ENCODE data around the gene ZBTB48. TPM values are rescaled to one million over a fixed set of nuclear protein-coding genes. Genes with fewer than 3 reads are reported as not detected.
A peak's percentile ranks its signal among the peaks of the same experiment; 100 is the strongest.

Gene ZBTB48
- polyA plus RNA-seq, 3 donors = 13.2 to 94.2 (median 23.0) TPM

GRCh38 chr1:6631058-6631457 is 51.3 kb downstream of the ZBTB48 start:
- Histone ChIP-seq H3K36me3 (replicated peaks in 1 of 2; ENCODE audit: control insufficient read depth in 1 of 2, insufficient read depth in 2 of 2, low read length in 2 of 2) (peaks cover 68 to 89% of the 10 kb centered on the region in 2 donors), H3K4me2 (replicated peaks; ENCODE audit: extremely low read depth, low read length, poor library complexity, severe bottlenecking) (no peak overlapping the region), H3K27me3 (ENCODE audit: control insufficient read depth in 2 of 2, insufficient read depth in 2 of 2, low read length in 2 of 2) (no peaks in the 10 kb centered on the region), H3K4me1 (ENCODE audit: control insufficient read depth in 1 of 2, insufficient read depth in 2 of 2, low read length in 2 of 2) (peaks cover 3 to 5% of the 10 kb centered on the region in 2 donors), H3K9ac (ENCODE audit: insufficient read depth, low read length, poor library complexity, severe bottlenecking) (no peak overlapping the region), H3K4me3 (replicated peaks in 1 of 3; ENCODE audit: low read depth in 2 of 3, low read length in 3 of 3) (no peak overlapping the region), H3K27ac (ENCODE audit: low read depth in 1 of 2, low read length in 2 of 2) (no peak overlapping the region), H4K20me1 (ENCODE audit: insufficient read depth, low read length) (peaks cover 21% of the 10 kb centered on the region), H3K9me3 (replicated peaks in 1 of 2; ENCODE audit: control insufficient read depth in 1 of 2, insufficient read depth in 1 of 2, low read length in 2 of 2) (no peaks in the 10 kb centered on the region), H3K79me2 (ENCODE audit: insufficient read depth, low read length) (peaks cover 18% of the 10 kb centered on the region), H2AFZ (ENCODE audit: insufficient read depth, low read depth, low read length, poor library complexity, severe bottlenecking) (no peak overlapping the region)
- no peak for DNase-seq
- intact Hi-C loops (cut with micrococcal nuclease) = no loop called here
- WGBS (ENCODE audit: insufficient coverage) = 100% methylated on average over 3 of the region's 8 CpGs
- Mint-ChIP-seq H3K36me3 (peaks cover 67 to 93% of the 10 kb centered on the region in 2 donors), H3K27ac (no peak overlapping the region), H3K4me3 (no peak overlapping the region), H3K27me3 (ENCODE audit: low read depth in 3 of 3) (peaks cover 0 to 4% (median 0%) of the 10 kb centered on the region in 3 donors), H3K4me1 (peaks cover 11% of the 10 kb centered on the region), H3K9me3 (no peaks in the 10 kb centered on the region)
- TF ChIP-seq CTCF (IDR thresholded peaks at IDR 0.05) = no peak

GRCh38 chr1:6632588-6633514 is 53.1 kb downstream of the ZBTB48 start:
- peaks cover 74 to 97% of the 10 kb centered on the region in 2 donors for H3K36me3 Mint-ChIP-seq
- no peak overlapping the region for H3K9ac ChIP-seq (ENCODE audit: insufficient read depth, low read length, poor library complexity, severe bottlenecking)

More at GRCh38 chr1:6632588-6633514, 53.1 kb downstream of the ZBTB48 start:
- H3K27me3 Mint-ChIP-seq (ENCODE audit: low read depth in 3 of 3) = peaks cover 0 to 4% (median 0%) of the 10 kb centered on the region in 3 donors
- DNase-seq = no peak
- H4K20me1 ChIP-seq (ENCODE audit: insufficient read depth, low read length) = peaks cover 14% of the 10 kb centered on the region
- no peaks in the 10 kb centered on the region for H3K9me3 ChIP-seq (replicated peaks in 1 of 2; ENCODE audit: control insufficient read depth in 1 of 2, insufficient read depth in 1 of 2, low read length in 2 of 2)
- no peaks in the 10 kb centered on the region for H3K4me1 Mint-ChIP-seq
- no peak overlapping the region for H3K4me3 Mint-ChIP-seq
- H3K27ac Mint-ChIP-seq = peak overlapping the region in 3 of 7 donors; percentile 33 to 72 (median 40)
- H3K79me2 ChIP-seq (ENCODE audit: insufficient read depth, low read length) = peaks cover 5% of the 10 kb centered on the region
- 96% methylated on average over 25 of the region's 30 CpGs for WGBS (ENCODE audit: insufficient coverage)
- H3K27me3 ChIP-seq (ENCODE audit: control insufficient read depth in 2 of 2, insufficient read depth in 2 of 2, low read length in 2 of 2) = no peaks in the 10 kb centered on the region
- H3K4me3 ChIP-seq (replicated peaks in 1 of 3; ENCODE audit: low read depth in 2 of 3, low read length in 3 of 3) = no peak overlapping the region
- H3K9me3 Mint-ChIP-seq = no peaks in the 10 kb centered on the region
- H3K4me1 ChIP-seq (ENCODE audit: control insufficient read depth in 1 of 2, insufficient read depth in 2 of 2, low read length in 2 of 2) = no peaks in the 10 kb centered on the region
- H2AFZ ChIP-seq (ENCODE audit: insufficient read depth, low read depth, low read length, poor library complexity, severe bottlenecking) = no peak overlapping the region
- TF ChIP-seq CTCF (IDR thresholded peaks at IDR 0.05) = no peak
- H3K27ac ChIP-seq (ENCODE audit: low read depth in 1 of 2, low read length in 2 of 2) = no peak overlapping the region
- intact Hi-C loops (cut with micrococcal nuclease) = no loop called here
- H3K36me3 ChIP-seq (replicated peaks in 1 of 2; ENCODE audit: control insufficient read depth in 1 of 2, insufficient read depth in 2 of 2, low read length in 2 of 2) = peaks cover 83 to 100% of the 10 kb centered on the region in 2 donors
- H3K4me2 ChIP-seq (replicated peaks; ENCODE audit: extremely low read depth, low read length, poor library complexity, severe bottlenecking) = no peak overlapping the region

Data from CD14-positive monocyte (primary cell).